GM19099 (cell line): ENCODE results near the gene PGM1.

ENCODE experiments used
- POLR2A ChIP-seq: IDR thresholded peaks from 3 replicates; pipeline ENCODE4 v1.6.1; 2011; ENCODE audit warnings: low read depth; ENCODE audit not compliant: insufficient read length; ENCODE audit errors: extremely low read depth

Gene PGM1

GRCh38 chr1:63640633-63641567, 47.7 kb downstream of the PGM1 start:
- TF ChIP-seq POLR2A, result no peak

DNA sequence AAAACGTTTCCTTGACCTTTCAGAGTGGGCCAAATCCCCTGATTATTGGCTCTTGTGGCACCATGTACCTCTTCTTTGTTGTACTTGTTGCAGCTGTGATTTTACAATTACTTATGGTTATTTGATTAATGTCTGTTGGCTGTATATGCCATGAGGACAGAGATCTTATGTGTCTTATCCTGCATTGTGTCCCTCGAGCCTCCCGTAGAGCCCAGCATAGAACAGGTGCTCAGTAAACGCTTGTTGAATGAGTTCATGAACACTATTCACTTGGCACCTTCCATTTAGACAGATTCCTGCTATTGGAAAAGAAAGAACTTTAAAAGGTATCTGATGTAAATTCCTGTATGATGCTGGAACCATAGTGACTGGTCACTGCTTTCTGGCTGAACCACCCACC, 48.4 kb downstream of the PGM1 start:
- TF ChIP-seq POLR2A, result no peak

GRCh38 chr1:63642901-63643300, 49.7 kb downstream of the PGM1 start:
- TF ChIP-seq POLR2A, result no peak

DNA sequence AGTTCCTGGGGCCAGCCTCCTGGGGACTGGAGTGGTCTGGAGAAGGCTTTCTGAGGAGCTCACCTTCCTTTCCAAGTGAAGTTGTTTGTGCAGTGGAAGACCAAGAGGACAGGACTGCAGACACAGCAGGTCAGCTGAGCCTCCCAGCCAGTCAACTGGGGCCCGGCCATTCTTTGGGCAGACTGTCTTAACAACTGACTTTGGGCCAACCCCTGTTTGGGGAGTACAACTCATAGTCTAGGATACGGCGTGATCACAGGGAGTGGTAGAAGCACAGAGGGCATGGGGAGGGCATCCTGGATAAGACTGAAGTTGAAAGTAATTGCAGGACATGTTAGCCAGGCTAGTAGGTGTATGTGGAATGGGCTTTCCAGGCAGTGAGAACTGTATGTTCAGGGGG, 50.3 kb downstream of the PGM1 start:
- no peak for TF ChIP-seq POLR2A

DNA sequence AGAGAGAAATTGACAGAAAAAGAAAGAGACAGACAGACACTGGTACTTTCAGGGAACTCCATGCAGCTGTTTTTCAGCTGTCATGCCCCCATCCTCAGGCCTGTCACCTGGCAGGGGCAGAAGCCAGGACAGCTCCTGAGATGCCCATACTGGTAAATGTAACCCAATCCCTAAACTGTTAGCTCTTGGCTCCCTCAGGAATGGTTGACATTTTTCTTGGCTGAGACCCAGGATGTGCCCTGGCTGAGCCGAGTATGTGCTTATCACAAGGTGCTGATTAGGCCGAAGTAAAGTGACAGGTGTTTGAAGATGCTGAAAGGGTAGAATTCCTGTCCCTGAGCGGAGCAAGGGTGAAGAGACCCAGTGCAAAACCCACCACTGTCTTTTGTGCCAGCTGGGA, 50.7 kb downstream of the PGM1 start:
- no peak for TF ChIP-seq POLR2A

GRCh38 chr1:63645317-63645716, 52.1 kb downstream of the PGM1 start:
- TF ChIP-seq POLR2A, result no peak

DNA sequence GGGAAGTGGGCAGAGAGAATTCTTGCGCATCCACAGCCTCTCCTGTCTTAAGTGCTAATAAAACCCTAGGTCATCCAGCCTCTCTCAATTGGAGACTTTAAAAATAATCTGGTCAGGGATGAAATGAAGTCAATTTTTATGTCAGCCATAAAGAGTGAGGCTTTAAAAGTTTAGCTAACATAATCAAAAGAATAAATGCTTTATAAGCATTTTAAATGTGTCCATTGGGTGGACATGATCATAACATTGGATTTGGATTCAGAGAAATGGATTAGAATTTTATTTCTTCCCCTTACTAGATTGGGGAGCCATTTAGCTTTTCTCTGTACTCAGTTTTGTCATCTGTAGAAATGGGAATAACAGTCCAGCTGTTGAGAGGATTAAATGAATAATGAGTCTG, 55.5 kb downstream of the PGM1 start:
- no peak for TF ChIP-seq POLR2A

GRCh38 chr1:63651161-63651701, 58.0 kb downstream of the PGM1 start:
- no peak for TF ChIP-seq POLR2A

DNA sequence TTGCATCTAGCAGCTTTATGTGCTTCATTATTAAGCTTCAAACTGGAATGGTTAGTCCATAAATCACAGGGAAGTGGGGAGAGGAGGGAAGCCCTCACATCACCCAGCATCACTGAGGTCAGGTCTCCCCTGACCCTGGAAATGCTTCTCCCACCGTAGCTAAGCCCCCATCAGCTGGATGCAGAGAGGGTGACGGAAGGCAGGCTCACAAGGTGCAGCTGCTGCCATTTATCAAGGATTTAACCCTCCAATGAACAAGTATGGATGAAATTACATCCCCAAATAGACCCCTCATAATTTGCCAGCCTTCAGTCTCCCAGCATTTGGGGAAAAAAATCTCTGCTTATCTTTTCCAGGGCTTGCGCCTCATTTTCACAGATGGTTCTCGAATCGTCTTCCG, 60.8 kb downstream of the PGM1 start:
- no peak for TF ChIP-seq POLR2A

GRCh38 chr1:63659448-63659847, 66.2 kb downstream of the PGM1 start:
- no peak for TF ChIP-seq POLR2A

GRCh38 chr1:63662056-63662836, 69.0 kb downstream of the PGM1 start:
- no peak for TF ChIP-seq POLR2A

- no peak for TF ChIP-seq POLR2A
Measured at GRCh38 chr1:63662841-63663240, 69.6 kb downstream of the PGM1 start.

GRCh38 chr1:63663301-63663700, 70.1 kb downstream of the PGM1 start:
- no peak for TF ChIP-seq POLR2A

DNA sequence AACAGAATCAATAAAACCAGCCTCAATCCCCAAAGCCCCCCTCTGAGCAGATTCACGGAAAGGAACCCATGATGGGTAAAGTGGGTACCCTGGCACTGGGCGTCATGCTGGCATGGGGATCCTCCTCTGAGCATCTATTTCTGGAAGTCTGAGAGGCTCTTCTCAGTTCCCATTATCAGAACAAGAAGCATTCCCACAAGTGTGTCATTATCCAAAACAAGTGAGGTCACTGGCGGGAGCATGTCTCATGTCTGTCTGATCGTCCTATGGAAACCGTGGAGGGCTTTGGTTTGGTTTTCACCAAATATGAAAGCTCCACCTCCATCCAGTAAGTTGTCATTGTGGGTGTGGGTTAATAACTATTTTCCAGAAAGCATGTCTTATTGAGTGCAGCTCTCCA, 70.7 kb downstream of the PGM1 start:
- TF ChIP-seq POLR2A, result no peak

- no peak for TF ChIP-seq POLR2A
Measured at GRCh38 chr1:63664742-63665141, 71.5 kb downstream of the PGM1 start.

- TF ChIP-seq POLR2A, result no peak
Measured at GRCh38 chr1:63665410-63665809, 72.2 kb downstream of the PGM1 start.
